HG03575 (cell line): ENCODE results near the gene STAC3.

Experiments
- ATAC-seq: cut with Tn5 transposase; IDR thresholded peaks from one replicate; pipeline ENCODE4 v1.9.1; 2021; ENCODE audit not compliant: unreplicated experiment, insufficient number of reproducible peaks, low FRiP score; ENCODE audit errors: extremely low read depth

STAC3 gene

DNA sequence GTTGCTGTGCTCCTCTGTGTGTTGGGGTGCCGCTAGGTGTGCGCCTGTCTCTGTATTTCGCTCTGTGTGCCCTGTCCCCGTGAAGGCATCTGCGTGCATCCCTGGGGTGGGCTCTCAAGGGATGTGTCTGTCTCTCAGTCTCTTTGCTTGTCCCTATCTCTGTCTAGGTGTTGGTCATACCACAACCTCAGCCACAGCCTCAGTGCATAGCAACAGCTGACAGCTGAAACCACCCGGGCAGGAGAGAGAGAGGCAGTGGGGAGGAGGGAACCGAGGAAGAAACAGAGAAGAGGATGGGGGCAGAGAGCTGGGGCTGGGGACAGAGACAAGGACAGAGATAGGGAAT lies 35.3 kb downstream of the STAC3 start:
- ATAC-seq, result no peak

DNA sequence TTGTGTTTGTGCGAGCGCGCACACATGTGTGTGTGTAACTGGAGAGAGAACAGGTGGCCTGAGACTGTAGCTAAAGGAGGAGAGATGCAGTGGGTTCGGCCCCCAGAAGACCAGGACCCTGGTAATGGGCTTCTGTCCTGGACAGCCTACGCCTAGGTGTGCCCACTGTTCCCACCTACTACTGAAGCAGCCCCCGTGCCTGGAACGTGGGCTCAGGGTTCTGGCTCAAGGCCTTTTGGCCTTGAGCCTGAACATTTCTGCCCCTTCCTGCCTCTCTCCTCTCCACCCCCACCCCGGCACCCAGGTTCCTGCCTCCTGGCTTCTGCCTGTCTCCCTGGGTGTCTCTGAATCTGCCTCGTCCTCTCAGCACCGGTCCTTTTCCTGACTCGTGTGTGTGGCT lies 35.9 kb downstream of the STAC3 start:
- no peak for ATAC-seq

DNA sequence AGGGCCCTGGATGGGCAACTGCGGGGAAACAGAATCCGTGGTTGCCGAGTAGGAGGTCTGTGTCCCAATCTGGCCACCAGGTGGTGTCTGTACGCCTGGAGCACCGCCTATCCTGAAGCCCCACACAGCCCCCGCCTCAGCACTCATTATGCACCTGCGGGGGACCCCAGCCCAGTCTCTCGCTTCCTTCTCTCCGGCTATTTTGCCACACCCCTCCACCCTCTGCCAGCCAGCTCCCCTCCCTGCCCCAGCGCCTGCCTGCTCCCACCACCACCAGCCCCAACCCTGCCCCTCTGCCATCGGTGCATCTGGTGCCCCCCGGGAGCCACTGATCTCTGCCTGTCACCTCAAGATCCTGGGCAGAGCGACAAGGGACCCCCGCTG lies 36.6 kb downstream of the STAC3 start:
- no peak for ATAC-seq

DNA sequence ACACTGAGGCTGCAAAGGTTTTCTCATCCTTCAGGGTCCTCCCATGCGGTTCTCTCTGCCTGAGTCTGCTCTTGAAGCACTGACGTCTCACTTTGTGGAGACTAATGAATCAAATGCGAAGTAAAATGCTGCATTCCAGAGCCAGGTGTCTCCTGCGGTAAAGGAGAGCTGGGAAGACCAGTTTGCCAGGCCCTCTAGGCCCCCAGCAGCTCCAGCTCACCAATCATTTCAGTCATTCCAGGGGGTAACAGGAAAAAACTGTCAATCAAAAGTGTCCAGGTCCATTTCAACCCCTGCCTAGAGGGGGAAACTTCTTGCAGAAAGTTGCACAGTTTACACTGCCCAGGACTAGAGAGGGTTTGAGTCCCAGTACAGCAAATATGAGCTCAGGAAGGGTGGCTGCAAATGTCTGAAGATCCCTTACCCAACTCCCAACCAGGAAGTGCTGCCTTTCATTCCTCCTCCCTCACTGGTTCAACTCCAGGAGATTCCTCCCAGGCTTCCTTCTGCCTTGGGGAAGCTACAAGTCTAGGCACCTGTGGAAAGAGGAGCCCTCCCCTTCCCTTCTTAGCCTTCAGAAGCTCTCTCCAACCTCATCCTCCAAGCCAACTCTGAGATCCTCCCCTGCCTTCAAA lies 37.1 kb downstream of the STAC3 start:
- ATAC-seq, result no peak

DNA sequence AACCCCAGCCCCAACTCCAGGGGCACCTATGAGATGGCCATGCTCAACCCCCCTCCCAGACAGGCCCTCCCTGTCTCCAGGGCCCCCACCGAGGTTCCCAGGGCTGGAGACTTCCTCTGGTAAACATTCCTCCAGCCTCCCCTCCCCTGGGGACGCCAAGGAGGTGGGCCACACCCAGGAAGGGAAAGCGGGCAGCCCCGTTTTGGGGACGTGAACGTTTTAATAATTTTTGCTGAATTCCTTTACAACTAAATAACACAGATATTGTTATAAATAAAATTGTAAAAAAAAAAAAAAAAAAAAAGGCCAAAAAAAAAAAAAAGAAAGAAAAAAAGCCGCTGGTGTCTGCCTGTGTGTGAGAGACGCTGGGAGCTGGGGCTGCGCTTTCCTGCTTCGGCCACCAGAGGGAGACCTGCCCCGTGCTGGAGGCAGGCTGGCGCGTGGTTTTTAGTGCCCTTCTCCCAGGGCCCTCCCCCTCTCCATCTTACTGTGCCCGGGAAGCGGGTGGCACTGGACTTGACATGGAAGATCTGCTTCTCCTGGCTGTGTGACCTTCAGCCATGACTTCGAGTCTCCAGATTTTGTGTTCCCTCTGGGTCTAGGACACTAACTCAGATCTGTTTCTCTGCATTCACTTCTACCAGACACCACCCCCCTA lies 37.8 kb downstream of the STAC3 start:
- no peak for ATAC-seq

DNA sequence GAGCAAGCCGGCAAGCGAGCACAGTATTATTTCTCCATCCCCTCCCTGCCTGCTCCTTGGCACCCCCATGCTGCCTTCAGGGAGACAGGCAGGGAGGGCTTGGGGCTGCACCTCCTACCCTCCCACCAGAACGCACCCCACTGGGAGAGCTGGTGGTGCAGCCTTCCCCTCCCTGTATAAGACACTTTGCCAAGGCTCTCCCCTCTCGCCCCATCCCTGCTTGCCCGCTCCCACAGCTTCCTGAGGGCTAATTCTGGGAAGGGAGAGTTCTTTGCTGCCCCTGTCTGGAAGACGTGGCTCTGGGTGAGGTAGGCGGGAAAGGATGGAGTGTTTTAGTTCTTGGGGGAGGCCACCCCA lies 38.3 kb downstream of the STAC3 start:
- no peak for ATAC-seq

DNA sequence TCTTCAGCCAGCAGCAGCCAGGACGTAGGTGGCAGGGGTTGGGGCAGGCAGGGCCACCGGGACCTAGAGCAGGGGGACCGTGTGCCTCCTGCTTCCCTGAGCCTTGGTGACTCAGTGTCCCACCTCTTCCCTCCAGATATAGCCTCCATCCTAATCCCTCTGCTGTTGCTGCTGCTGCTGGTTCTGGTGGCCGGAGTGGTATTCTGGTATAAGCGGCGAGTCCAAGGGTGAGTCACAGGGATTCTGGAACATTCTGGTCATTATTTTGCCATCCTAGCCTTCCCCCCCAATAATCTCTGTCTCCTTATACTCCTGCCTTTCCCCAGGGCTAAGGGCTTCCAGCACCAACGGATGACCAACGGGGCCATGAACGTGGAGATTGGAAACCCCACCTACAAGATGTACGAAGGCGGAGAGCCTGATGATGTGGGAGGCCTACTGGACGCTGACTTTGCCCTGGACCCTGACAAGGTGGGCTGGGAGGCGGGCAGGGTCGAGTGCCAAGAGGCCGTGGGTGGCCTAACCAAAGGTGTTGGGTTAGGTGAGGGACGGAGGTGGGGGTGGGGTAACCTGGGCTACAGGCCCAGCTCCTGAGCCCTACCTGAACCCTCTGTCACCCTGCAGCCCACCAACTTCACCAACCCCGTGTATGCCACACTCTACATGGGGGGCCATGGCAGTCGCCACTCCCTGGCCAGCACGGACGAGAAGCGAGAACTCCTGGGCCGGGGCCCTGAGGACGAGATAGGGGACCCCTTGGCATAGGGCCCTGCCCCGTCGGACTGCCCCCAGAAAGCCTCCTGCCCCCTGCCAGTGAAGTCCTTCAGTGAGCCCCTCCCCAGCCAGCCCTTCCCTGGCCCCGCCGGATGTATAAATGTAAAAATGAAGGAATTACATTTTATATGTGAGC lies 38.9 kb downstream of the STAC3 start:
- no peak for ATAC-seq

DNA sequence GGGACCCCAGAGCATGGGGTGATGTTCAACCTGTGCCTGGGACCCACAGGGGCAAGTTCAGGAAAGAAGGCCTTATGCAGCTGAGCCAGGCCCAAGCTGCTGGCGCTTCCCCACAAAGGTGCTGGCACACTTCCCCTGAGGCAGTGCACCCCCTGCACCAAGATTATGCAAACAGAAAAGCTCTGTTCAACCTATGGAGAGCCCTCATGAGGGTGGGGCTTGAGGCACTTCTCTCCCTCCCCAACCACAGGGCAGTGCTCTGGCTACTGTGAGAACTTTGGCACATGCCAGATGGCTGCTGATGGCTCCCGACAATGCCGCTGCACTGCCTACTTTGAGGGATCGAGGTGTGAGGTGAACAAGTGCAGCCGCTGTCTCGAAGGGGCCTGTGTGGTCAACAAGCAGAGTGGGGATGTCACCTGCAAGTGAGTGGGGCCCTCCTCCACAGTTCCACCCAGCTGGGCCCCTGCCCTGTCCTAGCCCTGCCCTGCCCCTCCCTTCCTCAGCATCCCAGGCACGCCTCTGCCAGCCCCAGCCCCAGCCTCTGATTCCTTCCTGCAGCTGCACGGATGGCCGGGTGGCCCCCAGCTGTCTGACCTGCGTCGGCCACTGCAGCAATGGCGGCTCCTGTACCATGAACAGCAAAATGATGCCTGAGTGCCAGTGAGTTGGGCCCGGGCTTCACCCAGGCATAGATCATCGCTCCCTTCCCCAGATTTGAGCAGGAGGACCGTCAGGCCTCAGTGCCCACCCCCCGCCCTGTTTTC lies 39.9 kb downstream of the STAC3 start:
- no peak for ATAC-seq

DNA sequence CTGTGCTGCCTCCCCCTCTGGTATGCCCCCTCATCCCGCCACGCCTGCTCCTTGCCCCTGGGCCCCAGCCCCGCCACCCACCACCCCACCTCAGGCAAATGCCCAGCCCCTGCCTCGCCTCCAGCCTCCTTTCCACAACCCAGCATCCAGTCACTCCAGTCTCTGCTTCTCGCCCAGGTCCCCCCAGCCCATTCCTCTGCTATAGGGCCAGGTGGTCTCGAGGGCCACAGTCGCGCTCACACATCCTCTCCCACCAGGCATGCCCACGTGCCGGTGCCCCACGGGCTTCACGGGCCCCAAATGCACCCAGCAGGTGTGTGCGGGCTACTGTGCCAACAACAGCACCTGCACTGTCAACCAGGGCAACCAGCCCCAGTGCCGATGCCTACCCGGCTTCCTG lies 40.5 kb downstream of the STAC3 start:
- no peak for ATAC-seq

DNA sequence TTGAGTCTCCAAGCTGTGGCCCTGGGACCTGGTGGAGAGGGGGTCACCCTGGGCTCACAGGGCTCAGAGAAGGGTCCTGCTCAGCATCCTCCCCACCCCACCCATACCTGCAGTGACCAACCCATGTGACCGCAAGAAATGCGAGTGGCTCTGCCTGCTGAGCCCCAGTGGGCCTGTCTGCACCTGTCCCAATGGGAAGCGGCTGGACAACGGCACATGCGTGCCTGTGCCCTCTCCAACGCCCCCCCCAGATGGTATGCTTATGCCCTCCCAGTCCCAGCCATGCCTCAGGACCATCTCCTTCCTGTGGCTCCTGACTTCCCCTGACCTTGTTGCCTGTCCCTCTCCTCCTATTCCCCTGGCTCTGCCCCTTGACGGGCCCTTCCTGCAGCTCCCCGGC lies 41.1 kb downstream of the STAC3 start:
- no peak for ATAC-seq

DNA sequence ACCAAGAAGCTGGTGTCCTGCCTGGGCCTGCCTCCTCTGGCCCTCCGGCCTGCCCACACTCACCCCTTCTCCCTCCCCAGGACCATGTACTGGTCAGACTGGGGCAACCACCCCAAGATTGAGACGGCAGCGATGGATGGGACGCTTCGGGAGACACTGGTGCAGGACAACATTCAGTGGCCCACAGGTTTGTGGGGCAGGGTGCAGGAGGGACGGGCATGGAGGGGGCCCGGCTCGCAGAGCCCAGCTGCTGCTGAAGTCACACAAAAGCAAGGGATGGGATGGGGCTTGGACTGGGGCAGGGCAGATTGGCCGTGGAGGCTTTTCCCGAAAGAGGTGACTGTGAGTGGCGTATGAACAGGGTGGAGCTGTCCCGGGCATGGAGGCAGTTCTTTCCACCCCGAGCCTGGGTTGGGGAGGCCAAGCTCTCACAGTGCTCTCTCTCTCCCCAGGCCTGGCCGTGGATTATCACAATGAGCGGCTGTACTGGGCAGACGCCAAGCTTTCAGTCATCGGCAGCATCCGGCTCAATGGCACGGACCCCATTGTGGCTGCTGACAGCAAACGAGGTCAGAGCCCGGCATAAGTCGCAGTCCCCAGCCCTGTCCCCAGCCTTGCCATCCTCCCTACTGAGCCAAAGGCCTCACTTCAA lies 42.2 kb downstream of the STAC3 start:
- ATAC-seq, result no peak

DNA sequence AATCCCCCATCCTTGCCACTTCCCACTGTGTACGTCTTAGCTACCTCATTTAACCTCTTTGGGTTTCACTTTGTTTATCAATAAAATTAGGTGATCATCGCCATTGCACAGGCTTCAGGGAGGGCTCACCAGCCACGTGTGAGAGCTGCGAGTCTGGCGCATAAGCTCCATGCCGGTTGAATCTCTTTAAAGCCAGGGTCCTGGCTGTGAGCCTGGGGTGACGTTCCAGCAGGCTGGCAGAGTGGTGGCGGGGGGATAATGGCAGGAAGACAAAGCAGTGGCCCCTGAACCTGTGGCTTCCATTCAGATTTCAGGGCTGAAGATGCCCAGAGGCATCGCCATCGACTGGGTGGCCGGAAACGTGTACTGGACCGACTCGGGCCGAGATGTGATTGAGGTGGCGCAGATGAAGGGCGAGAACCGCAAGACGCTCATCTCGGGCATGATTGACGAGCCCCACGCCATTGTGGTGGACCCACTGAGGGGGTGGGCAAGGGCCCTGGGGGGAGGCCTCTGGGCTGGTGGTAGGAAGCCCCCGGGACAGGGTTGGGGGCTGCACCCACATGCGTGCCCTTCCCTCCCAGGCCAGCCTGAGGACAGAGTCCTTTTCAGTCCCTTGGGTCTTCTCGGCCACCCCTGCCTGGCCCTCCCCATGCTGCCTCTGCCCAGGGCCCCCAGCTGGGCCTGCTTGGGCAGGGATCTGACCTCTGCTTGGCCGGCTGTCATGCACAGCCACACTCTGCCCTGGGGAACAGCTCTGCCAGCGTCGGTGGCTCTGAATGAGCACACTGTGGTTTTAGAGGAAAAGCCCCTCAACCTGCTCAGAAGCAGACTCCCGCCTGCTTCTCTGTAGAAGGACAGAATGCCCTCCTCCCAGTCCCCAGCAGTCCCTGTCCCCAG lies 43.0 kb downstream of the STAC3 start:
- no peak for ATAC-seq

DNA sequence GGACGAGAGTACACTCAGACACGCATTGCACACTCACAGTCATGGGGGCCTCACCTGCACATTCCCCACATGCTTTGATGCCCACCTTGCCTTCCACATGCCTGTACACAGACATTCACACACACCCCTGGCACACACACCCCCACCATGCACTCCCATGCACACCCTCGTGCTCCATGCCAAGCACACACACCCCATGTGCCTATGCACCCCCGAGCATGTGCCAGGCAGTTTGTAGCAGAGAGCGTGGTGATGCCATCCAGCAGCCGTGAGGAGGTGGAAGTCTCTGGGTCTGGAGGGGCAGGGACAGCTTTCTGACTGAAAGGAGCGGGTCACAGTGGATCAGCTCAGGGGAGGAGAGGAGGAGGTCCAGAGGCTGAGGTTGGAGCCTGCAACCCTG lies 45.1 kb downstream of the STAC3 start:
- ATAC-seq, result no peak

DNA sequence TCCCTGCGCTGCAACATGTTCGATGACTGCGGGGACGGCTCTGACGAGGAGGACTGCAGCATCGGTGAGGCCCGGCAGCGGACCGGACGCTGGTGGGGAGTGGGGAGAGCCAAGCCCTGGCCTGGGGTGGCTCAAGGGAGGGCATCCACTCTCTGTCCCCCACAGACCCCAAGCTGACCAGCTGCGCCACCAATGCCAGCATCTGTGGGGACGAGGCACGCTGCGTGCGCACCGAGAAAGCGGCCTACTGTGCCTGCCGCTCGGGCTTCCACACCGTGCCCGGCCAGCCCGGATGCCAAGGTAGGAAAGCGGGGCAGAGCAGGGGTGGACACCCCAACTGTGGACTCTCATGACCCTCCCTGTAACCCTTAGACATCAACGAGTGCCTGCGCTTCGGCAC lies 45.8 kb downstream of the STAC3 start:
- no peak for ATAC-seq

DNA sequence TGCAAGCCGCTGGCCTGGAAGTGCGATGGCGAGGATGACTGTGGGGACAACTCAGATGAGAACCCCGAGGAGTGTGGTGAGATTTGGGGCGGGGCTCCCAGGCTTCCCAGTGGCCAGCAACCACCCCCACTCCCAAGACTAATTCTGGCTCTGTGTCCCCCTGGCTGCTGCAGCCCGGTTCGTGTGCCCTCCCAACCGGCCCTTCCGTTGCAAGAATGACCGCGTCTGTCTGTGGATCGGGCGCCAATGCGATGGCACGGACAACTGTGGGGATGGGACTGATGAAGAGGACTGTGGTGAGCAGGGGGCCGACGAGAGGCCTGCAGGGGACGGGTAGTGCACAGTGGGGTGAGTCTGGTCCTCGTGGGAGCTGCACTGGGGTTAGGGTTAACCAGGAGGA lies 46.5 kb downstream of the STAC3 start:
- no peak for ATAC-seq

DNA sequence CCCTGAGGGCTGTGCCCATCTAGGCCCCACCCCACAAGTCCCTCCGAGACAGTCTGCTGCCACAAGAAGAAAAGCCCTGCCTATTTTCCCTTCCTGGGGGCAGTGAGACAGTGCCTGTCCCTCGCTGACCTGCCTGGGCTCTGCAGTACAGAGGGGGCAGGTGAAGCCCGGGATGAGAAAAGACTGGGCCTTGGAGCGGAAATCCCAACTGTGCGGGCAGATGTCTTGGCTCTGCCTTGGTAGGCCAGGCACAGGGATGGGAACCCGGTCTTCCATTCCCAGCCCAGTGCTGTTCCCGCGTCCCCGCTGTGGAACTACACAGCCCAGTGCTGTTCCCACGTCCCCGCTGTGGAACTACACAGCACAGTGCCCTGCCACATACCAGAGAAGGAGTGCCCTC lies 47.2 kb downstream of the STAC3 start:
- no peak for ATAC-seq

DNA sequence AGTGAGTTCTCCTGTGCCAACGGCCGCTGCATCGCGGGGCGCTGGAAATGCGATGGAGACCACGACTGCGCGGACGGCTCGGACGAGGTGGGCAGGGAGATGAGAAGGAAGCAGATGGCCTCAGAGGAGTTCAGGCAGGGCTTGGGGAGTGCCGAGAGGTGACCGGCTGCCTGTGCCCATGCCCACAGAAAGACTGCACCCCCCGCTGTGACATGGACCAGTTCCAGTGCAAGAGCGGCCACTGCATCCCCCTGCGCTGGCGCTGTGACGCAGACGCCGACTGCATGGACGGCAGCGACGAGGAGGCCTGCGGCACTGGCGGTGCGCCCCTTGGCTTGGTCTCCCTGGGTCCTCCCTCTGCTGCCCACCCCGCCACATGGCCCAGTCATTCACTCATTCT lies 47.8 kb downstream of the STAC3 start:
- ATAC-seq, result no peak

DNA sequence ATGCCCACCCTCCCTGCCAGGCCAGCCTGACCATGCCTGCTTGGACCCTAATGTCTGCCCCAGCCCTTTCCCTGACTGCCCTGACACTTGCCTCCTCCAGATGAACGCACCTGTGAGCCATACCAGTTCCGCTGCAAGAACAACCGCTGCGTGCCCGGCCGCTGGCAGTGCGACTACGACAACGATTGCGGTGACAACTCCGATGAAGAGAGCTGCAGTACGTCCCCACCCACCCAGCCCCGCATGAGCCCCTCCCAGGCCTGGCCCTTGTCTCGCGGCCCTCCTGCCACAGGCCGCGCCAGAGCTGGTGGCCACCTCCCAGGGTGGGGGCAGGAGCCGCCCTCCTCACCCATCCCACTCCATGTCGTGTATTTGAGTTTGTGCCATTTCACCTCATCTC lies 48.7 kb downstream of the STAC3 start:
- ATAC-seq, result no peak
